Sigmoid colon (tissue), 4 donors: ENCODE measurements around the gene ZNF23.

Experiments used
- POLR2AphosphoS5 ChIP-seq, 4 donors: sonication (generic); formaldehyde crosslinking; IDR thresholded peaks; one replicate each; pipeline ENCODE4 v1.6.1; 2017; ENCODE audit warnings: antibody characterized with exemption in 4 of 4
- TF ChIP-seq, protein P1 (sequence below), 4 experiments: fragments of 450-650 bp in 3 of 4; fragments of 200-600 bp in 1 of 4; IDR thresholded peaks; one replicate each; pipeline ENCODE4 v1.5.1; 2016 to 2019; ENCODE audit warnings: antibody characterized with exemption in 4 of 4, mild to moderate bottlenecking in 3 of 4, moderate library complexity in 2 of 4

DNA sequence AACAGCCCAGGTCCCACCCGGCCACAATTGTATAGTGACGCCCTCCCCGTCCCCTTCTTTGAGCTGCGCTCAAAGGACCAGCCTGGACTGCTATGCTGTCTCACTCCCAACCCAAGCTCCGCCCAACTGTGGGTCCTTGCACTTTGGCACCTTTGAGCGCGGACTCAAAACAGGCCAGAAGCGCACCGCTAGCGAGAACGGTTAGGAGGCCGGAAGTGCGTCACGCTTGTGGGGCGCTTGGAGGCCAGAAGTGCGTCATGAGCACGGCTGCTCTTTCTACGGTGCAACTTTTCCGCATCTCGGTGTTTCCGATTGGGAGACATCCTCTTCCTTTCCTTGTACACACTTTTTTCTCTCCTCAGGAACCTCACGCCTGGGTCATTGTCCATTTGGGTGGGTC, 27.1 kb upstream of the ZNF23 start, which contains the start of gene ZNF19:
- TF ChIP-seq, protein P1, sequence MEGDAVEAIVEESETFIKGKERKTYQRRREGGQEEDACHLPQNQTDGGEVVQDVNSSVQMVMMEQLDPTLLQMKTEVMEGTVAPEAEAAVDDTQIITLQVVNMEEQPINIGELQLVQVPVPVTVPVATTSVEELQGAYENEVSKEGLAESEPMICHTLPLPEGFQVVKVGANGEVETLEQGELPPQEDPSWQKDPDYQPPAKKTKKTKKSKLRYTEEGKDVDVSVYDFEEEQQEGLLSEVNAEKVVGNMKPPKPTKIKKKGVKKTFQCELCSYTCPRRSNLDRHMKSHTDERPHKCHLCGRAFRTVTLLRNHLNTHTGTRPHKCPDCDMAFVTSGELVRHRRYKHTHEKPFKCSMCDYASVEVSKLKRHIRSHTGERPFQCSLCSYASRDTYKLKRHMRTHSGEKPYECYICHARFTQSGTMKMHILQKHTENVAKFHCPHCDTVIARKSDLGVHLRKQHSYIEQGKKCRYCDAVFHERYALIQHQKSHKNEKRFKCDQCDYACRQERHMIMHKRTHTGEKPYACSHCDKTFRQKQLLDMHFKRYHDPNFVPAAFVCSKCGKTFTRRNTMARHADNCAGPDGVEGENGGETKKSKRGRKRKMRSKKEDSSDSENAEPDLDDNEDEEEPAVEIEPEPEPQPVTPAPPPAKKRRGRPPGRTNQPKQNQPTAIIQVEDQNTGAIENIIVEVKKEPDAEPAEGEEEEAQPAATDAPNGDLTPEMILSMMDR (IDR thresholded peaks at IDR 0.05) = no peak
- no peak for TF ChIP-seq POLR2AphosphoS5 (IDR thresholded peaks at IDR 0.05)
